GM12892 (cell line): ENCODE measurements around the gene FILIP1.

Source experiments
- POLR2A ChIP-seq: IDR thresholded peaks from 2 replicates; pipeline ENCODE4 v1.6.1; 2011; ENCODE audit warnings: low read depth, low read length, control low read depth
- POLR2AphosphoS5 ChIP-seq: IDR thresholded peaks from 2 replicates; pipeline ENCODE4 v1.6.1; 2011; ENCODE audit warnings: low read depth, low read length, control low read depth
- TAF1 ChIP-seq: IDR thresholded peaks from 2 replicates; pipeline ENCODE4 v1.6.1; 2011; ENCODE audit warnings: low read depth, mild to moderate bottlenecking, control low read depth, low read length, borderline replicate concordance

GRCh38 chr6:75423386-75423785, 70.2 kb downstream of the FILIP1 start:
- TF ChIP-seq POLR2A = no peak
- TF ChIP-seq POLR2AphosphoS5 = no peak
- no peak for TF ChIP-seq TAF1
